ENCODE data around the gene DCLRE1C. TPM values are rescaled to one million over a fixed set of nuclear protein-coding genes. Genes with fewer than 3 reads are reported as not detected.

DCLRE1C gene
- total and polyA plus RNA-seq, 4 donors: 0.93 to 9.9 (median 3.1) TPM

Other genes starting within 250 kb of the DCLRE1C start
- 10 to 100 TPM; 28.5 to 58.1 TPM for gene FAM107B, start 179.2 kb downstream of the DCLRE1C start, total RNA-seq
- 10 to 100 TPM; 24.9 to 33.2 TPM for gene FAM107B, start 179.2 kb downstream of the DCLRE1C start, polyA plus RNA-seq
- gene CDNF, start 116.1 kb downstream of the DCLRE1C start, total RNA-seq: 1 to 10 TPM; 1.5 to 5.9 TPM
- 1 to 10 TPM; 2.7 to 3.1 TPM for gene CDNF, start 116.1 kb downstream of the DCLRE1C start, polyA plus RNA-seq
- 1 to 10 TPM; 8.6 to 9.0 TPM for gene HSPA14, start 115.8 kb downstream of the DCLRE1C start, total RNA-seq
- gene HSPA14, start 115.8 kb downstream of the DCLRE1C start, polyA plus RNA-seq: 1 to 10 TPM; 5.3 to 8.4 TPM
- 1 to 10 TPM; 5.2 to 8.5 TPM for gene MSANTD7, start 115.8 kb downstream of the DCLRE1C start, total RNA-seq
- 1 to 10 TPM in 1 of 2 donors, under 1 TPM in 1; 0.82 to 1.8 TPM for gene MSANTD7, start 115.8 kb downstream of the DCLRE1C start, polyA plus RNA-seq
- gene SUV39H2, start 75.2 kb downstream of the DCLRE1C start, total RNA-seq: 1 to 10 TPM; 3.2 to 7.5 TPM
- gene SUV39H2, start 75.2 kb downstream of the DCLRE1C start, polyA plus RNA-seq: 1 to 10 TPM; 1.8 to 2.7 TPM
- under 1 TPM in 1 of 2 donors, not detected in 1; 0.33 TPM for gene MEIG1, start 5.3 kb upstream of the DCLRE1C start, total RNA-seq
- not detected for gene MEIG1, start 5.3 kb upstream of the DCLRE1C start, polyA plus RNA-seq
- gene OLAH, start 89.8 kb upstream of the DCLRE1C start, total RNA-seq: under 1 TPM in 1 of 2 donors, not detected in 1; 0.42 TPM
- under 1 TPM in 1 of 2 donors, not detected in 1; 0.25 TPM for gene OLAH, start 89.8 kb upstream of the DCLRE1C start, polyA plus RNA-seq
- under 1 TPM in 1 of 2 donors, not detected in 1; 0.37 TPM for gene ACBD7, start 134.7 kb upstream of the DCLRE1C start, total RNA-seq
- under 1 TPM in 1 of 2 donors, not detected in 1; 0.13 TPM for gene ACBD7, start 134.7 kb upstream of the DCLRE1C start, polyA plus RNA-seq
- 1 to 10 TPM; 7.2 to 8.4 TPM for gene RPP38, start 143.3 kb upstream of the DCLRE1C start, total RNA-seq
- gene RPP38, start 143.3 kb upstream of the DCLRE1C start, polyA plus RNA-seq: 10 to 100 TPM in 1 of 2 donors, 1 to 10 TPM in 1; 8.1 to 12.0 TPM
- 10 to 100 TPM in 1 of 2 donors, 1 to 10 TPM in 1; 9.6 to 18.7 TPM for gene NMT2, start 214.6 kb upstream of the DCLRE1C start, total RNA-seq
- gene NMT2, start 214.6 kb upstream of the DCLRE1C start, polyA plus RNA-seq: 10 to 100 TPM; 15.4 to 19.1 TPM